CD14-positive monocyte (primary cell): ENCODE results near the gene TBX15. TPM values are rescaled to one million over a fixed set of nuclear protein-coding genes. Genes with fewer than 3 reads are reported as not detected.

Experiments
- DNase-seq, 3 donors: peaks; one replicate each; pipeline ENCODE4 v3.0.0-alpha.2; 2011 to 2022
- H2AFZ ChIP-seq: 2 replicates; pipeline ENCODE4 v1.6.0; 2012; ENCODE audit warnings: mild to moderate bottlenecking, low read depth, low read length, inconsistent platforms; ENCODE audit not compliant: insufficient read depth, poor library complexity, severe bottlenecking
- H3K27ac ChIP-seq, 2 donors: 1 replicate in 1 of 2; 2 replicates in 1 of 2; pipeline ENCODE4 v1.5.1; 2012 to 2013; ENCODE audit warnings: low read length in 2 of 2, control low read depth in 1 of 2, inconsistent platforms in 1 of 2, low read depth in 1 of 2, mild to moderate bottlenecking in 1 of 2
- H3K27me3 ChIP-seq, 2 donors: one replicate each; pipeline versions ENCODE4 v1.6.0 to v1.6.1; 2011 to 2013; ENCODE audit warnings: low read length in 2 of 2; ENCODE audit not compliant: control insufficient read depth in 2 of 2, insufficient read depth in 2 of 2
- H3K36me3 ChIP-seq, 2 donors: replicated peaks in 1 of 2; 1 replicate in 1 of 2; 2 replicates in 1 of 2; pipeline versions ENCODE4 v1.5.1 to v1.6.1; 2012 to 2013; ENCODE audit warnings: low read length in 2 of 2, control low read depth in 1 of 2, inconsistent platforms in 1 of 2, mild to moderate bottlenecking in 1 of 2; ENCODE audit not compliant: insufficient read depth in 2 of 2, control insufficient read depth in 1 of 2
- H3K4me1 ChIP-seq, 2 donors: 1 replicate in 1 of 2; 2 replicates in 1 of 2; pipeline versions ENCODE4 v1.5.1 to v1.6.1; 2012 to 2013; ENCODE audit warnings: low read length in 2 of 2, control low read depth in 1 of 2, inconsistent platforms in 1 of 2, mild to moderate bottlenecking in 1 of 2, moderate library complexity in 1 of 2; ENCODE audit not compliant: insufficient read depth in 2 of 2, control insufficient read depth in 1 of 2
- H3K4me2 ChIP-seq: replicated peaks from 2 replicates; pipeline ENCODE3; 2012; ENCODE audit warnings: low read length, moderate library complexity, mild to moderate bottlenecking; ENCODE audit not compliant: poor library complexity, severe bottlenecking; ENCODE audit errors: extremely low read depth
- H3K4me3 ChIP-seq, 3 experiments: fragments of 200-600 bp in 1 of 3; sonication (generic) in 1 of 3; replicated peaks in 1 of 3; 1 replicate in 2 of 3; 2 replicates in 1 of 3; pipeline ENCODE4 v1.5.1; 2011 to 2013; ENCODE audit warnings: low read length in 3 of 3, mild to moderate bottlenecking in 3 of 3, control low read depth in 2 of 3, low read depth in 2 of 3, inconsistent platforms in 1 of 3, moderate library complexity in 1 of 3
- H3K79me2 ChIP-seq: 2 replicates; pipeline ENCODE4 v1.6.0; 2012; ENCODE audit warnings: mild to moderate bottlenecking, control low read depth, inconsistent platforms, low read length, moderate library complexity; ENCODE audit not compliant: insufficient read depth
- H3K9ac ChIP-seq: 2 replicates; pipeline ENCODE4 v1.6.0; 2017; ENCODE audit warnings: low read length, mild to moderate bottlenecking; ENCODE audit not compliant: insufficient read depth, poor library complexity, severe bottlenecking
- H3K9me3 ChIP-seq, 2 donors: replicated peaks in 1 of 2; 1 replicate in 1 of 2; 2 replicates in 1 of 2; pipeline versions ENCODE4 v1.5.1 to v1.6.1; 2012 to 2013; ENCODE audit warnings: low read length in 2 of 2, control low read depth in 1 of 2; ENCODE audit not compliant: control insufficient read depth in 1 of 2, insufficient read depth in 1 of 2
- H4K20me1 ChIP-seq: 2 replicates; pipeline ENCODE4 v1.6.0; 2012; ENCODE audit warnings: mild to moderate bottlenecking, low read length, control low read depth, moderate library complexity; ENCODE audit not compliant: insufficient read depth
- H3K27ac Mint-ChIP-seq, 7 donors: one replicate each; pipeline ENCODE4 v1.8.0; 2020; ENCODE audit warnings: mild to moderate bottlenecking in 7 of 7, mixed read lengths in 7 of 7, moderate library complexity in 6 of 7, inconsistent platforms in 2 of 7
- H3K27me3 Mint-ChIP-seq, 3 donors: one replicate each; pipeline ENCODE4 v1.8.0; 2021 to 2022; ENCODE audit warnings: low read depth in 3 of 3, mild to moderate bottlenecking in 3 of 3, mixed read lengths in 3 of 3, moderate library complexity in 3 of 3, inconsistent platforms in 1 of 3
- H3K36me3 Mint-ChIP-seq, 2 donors: one replicate each; pipeline ENCODE4 v1.8.0; 2020; ENCODE audit warnings: mixed read lengths in 2 of 2, inconsistent platforms in 1 of 2, mild to moderate bottlenecking in 1 of 2
- H3K4me1 Mint-ChIP-seq: one replicate; pipeline ENCODE4 v1.8.0; 2020; ENCODE audit warnings: mild to moderate bottlenecking, mixed read lengths
- H3K4me3 Mint-ChIP-seq, 2 donors: one replicate each; pipeline ENCODE4 v1.8.0; 2020; ENCODE audit warnings: mild to moderate bottlenecking in 2 of 2, mixed read lengths in 2 of 2, moderate library complexity in 1 of 2
- H3K9me3 Mint-ChIP-seq, 7 donors: one replicate each; pipeline ENCODE4 v1.8.0; 2020 to 2022; ENCODE audit warnings: mixed read lengths in 7 of 7, mild to moderate bottlenecking in 6 of 7, moderate library complexity in 6 of 7, inconsistent platforms in 2 of 7
- WGBS: methylation state at CpG from one replicate; pipeline ENCODE4 v1.1.5; 2013; ENCODE audit warnings: missing lambda C conversion rate; ENCODE audit not compliant: insufficient coverage; 5-methylcytosine and 5-hydroxymethylcytosine counted together
- intact Hi-C, 2 donors: fragments of 100-400 bp; cut with micrococcal nuclease; formaldehyde crosslinking; loops; one replicate each; pipeline versions ENCODE4 v1.15.0 to v1.15.1; 2023
- polyA plus RNA-seq, 3 donors: library from polyadenylated mRNA; depleted of rRNA in 1 of 3; unstranded in 2 of 3; stranded (reverse) in 1 of 3; fragments of 300-500 nt in 2 of 3; fragments of >200 nt in 1 of 3; fragmentation: Illumina TruSeq in 2 of 3; gene quantifications; 1 replicate in 2 of 3; 2 replicates in 1 of 3; pipeline ENCODE4 v1.2.3, GENCODE V29; 2012 to 2021
- TF ChIP-seq, protein P1 (sequence below): fragments of 200-600 bp; IDR thresholded peaks from one replicate; pipeline ENCODE4 v1.8.0; 2022; ENCODE audit warnings: antibody characterized with exemption, mild to moderate bottlenecking

TBX15 gene
- polyA plus RNA-seq, 3 donors, result not detected

DNA sequence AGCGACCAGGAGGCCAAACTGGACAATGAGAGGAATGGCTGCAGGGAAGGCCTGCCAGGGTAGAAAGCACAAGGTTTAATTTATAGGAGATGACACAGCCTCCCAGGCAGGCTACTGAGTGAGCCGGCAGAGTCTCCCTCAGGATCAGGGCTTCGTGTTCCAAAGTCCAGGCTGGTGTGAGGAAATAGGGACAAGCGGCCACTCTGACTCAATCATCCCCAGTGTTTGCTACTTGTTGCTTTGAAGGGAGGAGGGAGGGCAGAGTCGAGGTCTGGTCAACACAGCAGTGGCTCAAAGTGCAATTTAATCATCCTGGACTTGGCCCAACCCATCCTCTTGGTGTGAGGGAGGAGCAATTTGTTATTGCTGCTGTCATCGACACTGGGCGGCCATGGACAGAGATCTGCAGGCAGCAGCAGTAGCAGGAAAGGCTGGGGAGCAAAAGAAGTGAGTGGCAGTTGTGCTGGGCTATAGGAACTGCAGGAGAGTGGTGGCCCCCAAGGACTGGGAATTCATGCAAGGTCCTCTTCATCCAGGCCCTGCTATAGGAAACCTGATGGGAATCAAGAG lies 27.5 kb downstream of the TBX15 start:
- Mint-ChIP-seq H3K27ac (no peak overlapping the region), H3K4me1 (no peaks in the 10 kb centered on the region), H3K27me3 (peaks cover 2 to 10% (median 8%) of the 10 kb centered on the region in 3 donors), H3K4me3 (no peak overlapping the region), H3K9me3 (peaks cover 0 to 5% (median 1%) of the 10 kb centered on the region in 7 donors), H3K36me3 (no peaks in the 10 kb centered on the region)
- TF ChIP-seq, protein P1, sequence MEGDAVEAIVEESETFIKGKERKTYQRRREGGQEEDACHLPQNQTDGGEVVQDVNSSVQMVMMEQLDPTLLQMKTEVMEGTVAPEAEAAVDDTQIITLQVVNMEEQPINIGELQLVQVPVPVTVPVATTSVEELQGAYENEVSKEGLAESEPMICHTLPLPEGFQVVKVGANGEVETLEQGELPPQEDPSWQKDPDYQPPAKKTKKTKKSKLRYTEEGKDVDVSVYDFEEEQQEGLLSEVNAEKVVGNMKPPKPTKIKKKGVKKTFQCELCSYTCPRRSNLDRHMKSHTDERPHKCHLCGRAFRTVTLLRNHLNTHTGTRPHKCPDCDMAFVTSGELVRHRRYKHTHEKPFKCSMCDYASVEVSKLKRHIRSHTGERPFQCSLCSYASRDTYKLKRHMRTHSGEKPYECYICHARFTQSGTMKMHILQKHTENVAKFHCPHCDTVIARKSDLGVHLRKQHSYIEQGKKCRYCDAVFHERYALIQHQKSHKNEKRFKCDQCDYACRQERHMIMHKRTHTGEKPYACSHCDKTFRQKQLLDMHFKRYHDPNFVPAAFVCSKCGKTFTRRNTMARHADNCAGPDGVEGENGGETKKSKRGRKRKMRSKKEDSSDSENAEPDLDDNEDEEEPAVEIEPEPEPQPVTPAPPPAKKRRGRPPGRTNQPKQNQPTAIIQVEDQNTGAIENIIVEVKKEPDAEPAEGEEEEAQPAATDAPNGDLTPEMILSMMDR, result no peak
- Histone ChIP-seq H3K4me2 (no peak overlapping the region), H3K79me2 (no peaks in the 10 kb centered on the region), H3K27me3 (no peaks in the 10 kb centered on the region), H3K4me1 (no peaks in the 10 kb centered on the region), H3K9ac (no peak overlapping the region), H3K27ac (no peak overlapping the region), H3K36me3 (no peaks in the 10 kb centered on the region), H4K20me1 (no peaks in the 10 kb centered on the region), H3K9me3 (no peaks in the 10 kb centered on the region), H3K4me3 (no peak overlapping the region), H2AFZ (no peak overlapping the region)
- WGBS, result 70% methylated on average over 2 of the region's 7 CpGs
- DNase-seq, result no peak
- intact Hi-C loops, result no loop called here

DNA sequence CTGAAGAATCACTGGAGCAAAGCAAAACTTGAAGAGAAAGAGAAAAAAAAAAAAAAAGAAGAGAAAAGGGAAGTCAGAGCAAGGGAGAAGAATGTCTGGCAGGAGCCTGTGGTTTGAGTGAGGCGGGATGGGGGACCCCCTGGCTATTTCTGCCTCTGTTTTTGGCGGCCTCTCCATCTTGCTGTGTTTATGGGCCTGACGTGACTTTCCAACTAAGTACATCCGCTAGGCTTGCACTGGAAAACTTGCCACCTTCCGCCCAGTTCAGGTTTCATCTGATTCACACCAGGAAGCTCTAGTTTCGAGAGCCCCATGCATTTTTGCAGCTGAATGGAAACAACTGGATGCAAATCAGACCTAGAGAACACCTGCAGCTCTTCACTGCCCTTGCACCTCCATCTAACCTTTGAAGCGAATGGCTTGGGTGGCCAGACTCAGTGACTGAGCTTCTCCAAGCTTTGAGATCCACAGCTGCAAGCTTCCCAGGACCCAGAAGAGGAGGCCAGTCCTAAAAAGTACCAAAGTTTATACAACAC lies 28.0 kb downstream of the TBX15 start:
- no peaks in the 10 kb centered on the region for H3K27me3 ChIP-seq
- intact Hi-C loops, result no loop called here
- no peak overlapping the region for H3K4me2 ChIP-seq
- no peak overlapping the region for H3K27ac ChIP-seq
- no peaks in the 10 kb centered on the region for H3K4me1 ChIP-seq
- WGBS, result 22% methylated on average over 7 of the region's 7 CpGs
- H2AFZ ChIP-seq, result no peak overlapping the region
- DNase-seq, result no peak
- no peaks in the 10 kb centered on the region for H4K20me1 ChIP-seq
- H3K9ac ChIP-seq, result no peak overlapping the region
- no peaks in the 10 kb centered on the region for H3K4me1 Mint-ChIP-seq
- TF ChIP-seq, protein P1, result no peak
- H3K9me3 Mint-ChIP-seq, result peaks cover 0 to 5% (median 1%) of the 10 kb centered on the region in 7 donors
- H3K36me3 ChIP-seq, result no peaks in the 10 kb centered on the region
- H3K4me3 Mint-ChIP-seq, result no peak overlapping the region
- H3K27ac Mint-ChIP-seq, result peak overlapping the region in 1 of 7 donors; percentile 1
- no peaks in the 10 kb centered on the region for H3K36me3 Mint-ChIP-seq
- no peaks in the 10 kb centered on the region for H3K79me2 ChIP-seq
- no peak overlapping the region for H3K4me3 ChIP-seq
- peaks cover 2 to 10% (median 8%) of the 10 kb centered on the region in 3 donors for H3K27me3 Mint-ChIP-seq
- no peaks in the 10 kb centered on the region for H3K9me3 ChIP-seq
